ENCODE measurements around the gene TMEM269.

TMEM269 gene

DNA sequence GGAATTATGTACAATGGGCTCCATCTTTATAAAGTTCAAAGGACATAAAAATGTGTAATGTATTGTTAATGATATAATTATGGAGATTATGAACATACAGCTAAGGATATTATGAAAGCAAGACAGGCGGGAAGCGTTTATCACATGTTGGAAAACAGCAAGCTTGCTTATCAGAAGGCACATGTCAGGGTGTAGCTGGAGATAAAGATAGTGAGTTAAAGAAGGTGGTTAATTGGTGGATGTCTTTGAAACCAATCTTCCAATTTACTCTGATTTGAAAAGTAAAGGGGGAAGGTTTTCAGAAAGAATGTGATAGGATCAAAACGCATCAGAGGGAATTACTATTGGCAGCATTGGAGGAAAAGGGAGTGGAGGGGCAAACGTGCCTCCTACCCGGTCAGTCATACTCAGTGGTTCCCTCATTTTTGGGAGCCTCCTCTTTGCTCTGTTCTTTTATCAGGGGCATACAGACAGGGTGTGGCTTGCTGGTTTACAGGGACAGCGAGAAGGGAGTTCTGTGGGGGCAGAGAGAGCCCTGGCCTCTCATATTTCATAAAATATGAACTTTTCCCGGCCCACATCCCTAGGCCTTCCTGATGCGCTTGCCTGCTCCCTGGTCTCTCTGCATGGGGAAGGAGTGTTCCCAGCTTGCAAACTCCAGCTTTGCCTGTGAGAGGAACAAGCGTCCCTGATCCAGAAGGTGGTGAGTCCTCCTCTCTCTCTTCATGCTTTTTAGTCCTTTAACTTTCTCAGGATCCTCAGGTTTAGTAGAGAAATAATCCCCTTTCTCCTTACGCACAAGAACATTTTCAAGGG, 40.5 kb downstream of the TMEM269 start:
- no peak for DNase-seq

DNA sequence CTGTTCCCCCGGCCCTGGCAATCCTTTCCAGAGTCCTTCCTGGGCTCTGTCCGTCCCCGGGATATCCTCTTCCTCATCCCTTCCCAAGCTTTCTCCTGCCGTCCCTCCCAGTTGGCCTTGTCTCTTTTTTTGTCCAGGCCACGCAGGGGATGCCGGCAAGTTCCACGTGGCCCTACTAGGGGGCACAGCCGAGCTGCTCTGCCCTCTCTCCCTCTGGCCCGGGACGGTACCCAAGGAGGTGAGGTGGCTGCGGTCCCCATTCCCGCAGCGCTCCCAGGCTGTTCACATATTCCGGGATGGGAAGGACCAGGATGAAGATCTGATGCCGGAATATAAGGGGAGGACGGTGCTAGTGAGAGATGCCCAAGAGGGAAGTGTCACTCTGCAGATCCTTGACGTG, 45.8 kb downstream of the TMEM269 start:
- no peak for DNase-seq

DNA sequence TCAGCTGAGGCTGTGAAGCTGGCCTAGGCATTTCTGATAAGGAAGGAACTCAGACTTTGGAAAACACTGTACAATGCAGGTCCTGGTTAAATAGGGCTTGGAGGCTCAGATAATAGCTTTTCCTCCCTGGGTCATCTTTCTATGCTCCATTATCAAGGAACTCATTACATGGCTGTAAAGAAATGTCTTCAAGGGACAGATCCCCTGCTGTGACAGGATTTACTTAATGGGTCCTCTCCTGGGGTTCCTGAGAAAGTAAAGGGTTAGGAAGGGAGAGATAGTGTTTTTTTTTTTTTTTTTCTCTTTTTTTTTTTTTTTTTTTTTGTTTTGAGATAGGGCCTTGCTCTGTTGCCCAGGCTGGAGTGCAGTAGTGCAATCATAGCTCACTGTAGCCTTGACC, 46.5 kb downstream of the TMEM269 start:
- no peak for DNase-seq

DNA sequence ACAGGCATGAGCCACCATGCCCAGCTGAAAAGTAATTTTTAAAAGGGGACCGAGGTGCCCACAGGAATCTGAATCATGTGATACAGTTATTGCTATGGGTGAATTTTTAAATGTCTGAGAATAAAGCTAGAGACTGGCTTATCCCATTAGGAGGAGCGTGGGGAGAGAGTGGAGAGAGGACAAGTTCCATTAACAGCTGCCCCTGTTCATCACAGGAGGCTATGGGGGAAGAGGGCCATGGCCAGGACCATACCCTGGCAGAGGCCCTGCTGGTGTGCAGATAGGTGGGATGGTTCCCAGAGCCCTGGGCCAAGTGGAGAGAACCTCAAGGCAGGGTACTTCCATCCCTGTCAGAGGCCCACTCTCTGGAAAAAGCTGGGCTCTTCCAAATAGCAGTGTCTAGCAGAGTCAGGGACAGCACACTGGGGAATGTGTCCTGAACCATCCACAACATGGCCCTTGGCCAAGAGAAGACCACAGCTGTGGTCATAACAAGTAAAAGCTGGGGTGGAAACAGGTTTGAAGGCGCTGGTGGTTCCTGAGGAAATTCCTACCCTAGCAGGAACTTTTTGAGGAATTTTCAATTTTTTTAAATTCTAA, 48.0 kb downstream of the TMEM269 start:
- DNase-seq, result no peak

DNA sequence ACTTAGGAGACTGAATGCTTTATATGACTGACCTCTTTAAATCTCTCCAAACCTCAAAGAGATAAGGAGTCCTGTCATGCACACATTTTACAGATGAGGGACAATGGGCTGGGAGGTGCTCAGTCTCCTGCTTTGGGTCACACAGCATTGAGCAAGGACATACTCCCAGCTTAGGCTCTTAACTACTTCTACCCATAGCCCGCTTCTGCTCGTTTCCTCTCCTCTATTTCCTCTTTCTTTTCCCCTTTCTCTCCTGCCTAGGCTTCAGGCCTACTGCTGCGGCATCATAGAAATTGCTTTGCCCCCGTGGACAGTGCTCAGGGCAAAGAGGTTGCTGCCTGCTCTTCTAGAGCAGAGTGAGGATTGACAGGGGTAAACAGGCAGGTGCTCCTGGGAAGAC, 49.2 kb downstream of the TMEM269 start:
- DNase-seq, result no peak

DNA sequence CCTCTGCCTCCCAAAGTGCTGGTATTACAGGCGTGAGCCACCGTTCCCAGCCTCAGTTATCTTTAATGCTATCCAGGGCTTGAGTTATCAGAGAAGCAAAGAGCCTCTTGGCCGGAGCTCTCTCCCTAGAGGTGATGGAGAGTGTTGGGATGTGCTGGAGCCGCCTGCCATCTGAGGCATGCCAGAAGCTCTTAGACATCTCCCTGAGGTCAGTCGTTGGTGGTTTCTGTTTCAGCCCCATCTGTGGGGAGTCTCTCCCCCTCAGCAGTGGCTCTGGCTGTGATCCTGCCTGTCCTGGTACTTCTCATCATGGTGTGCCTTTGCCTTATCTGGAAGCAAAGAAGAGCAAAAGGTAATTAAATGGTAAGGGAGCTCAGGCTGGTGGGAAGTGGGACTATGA, 50.0 kb downstream of the TMEM269 start:
- no peak for DNase-seq

DNA sequence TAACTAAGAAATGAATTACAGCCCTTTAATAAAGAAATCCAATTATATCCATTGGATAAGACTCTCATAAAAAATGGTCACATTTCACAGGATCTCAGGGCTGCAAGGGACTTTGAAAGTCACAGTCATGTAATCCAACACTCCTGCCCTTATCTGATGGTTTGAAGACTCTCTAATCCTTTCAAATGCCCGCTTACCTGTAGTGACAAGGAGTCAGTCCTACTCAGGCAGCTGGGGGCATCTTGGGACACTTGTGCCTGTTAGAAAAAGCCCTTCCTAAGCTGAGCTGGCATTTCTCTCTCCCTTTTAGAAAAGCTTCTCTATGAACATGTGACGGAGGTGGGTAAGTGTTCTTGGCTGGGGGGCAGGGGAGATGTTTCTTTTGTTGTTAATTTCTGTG, 50.6 kb downstream of the TMEM269 start:
- DNase-seq, result no peak

DNA sequence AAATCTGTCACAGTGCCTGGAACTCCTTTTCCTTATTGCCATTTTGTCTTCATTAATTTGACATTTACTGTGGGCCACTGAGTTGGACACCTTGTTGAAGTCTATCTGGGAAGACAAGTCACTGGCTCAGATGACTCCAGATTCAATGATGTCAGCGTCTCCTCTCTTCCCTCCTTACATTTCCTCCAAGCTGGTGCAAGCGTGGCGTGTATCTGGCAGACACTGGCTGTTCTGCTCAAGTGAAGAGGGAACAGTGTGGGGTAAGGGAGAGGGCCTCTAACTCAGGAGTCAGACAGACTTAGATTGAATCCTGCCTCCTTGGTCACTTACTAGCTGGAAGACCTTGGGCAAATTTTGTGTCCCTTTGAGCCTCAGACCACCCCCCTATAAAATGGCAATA, 52.9 kb downstream of the TMEM269 start:
- peak; percentile 9 for DNase-seq

DNA sequence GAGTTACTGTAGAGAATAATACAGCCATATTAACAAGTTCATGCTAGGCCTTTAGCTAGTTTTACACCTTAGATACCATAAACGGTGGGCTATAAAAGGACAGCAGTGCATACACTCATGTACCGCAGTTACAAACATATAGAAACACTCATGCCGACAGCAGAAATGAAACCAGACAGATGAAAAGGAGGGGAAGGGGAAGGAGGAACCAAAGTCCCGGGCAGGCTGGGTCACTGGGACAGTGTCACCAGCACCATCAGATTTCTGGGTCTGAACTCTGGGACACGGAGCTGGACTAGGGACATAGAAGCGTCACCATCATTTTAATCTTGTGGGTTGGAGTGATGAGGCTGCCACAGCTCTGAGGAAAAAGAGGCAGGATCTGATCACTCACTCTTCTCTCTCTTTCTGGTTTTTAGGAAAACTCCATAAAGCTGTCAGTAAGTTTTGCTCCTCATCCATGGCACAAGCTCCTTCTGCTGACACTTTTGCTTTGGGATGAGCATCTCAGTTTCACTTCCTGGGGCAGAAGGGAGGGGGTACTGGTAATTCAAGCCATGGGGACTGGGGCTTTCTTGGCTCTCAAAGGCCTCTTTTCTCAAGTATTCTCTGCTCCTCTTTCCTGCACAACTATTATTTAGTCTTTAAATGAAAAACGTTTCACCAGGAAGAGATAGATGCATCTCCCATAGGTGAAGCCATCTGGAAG, 53.8 kb downstream of the TMEM269 start:
- DNase-seq, result peak; percentile 14

DNA sequence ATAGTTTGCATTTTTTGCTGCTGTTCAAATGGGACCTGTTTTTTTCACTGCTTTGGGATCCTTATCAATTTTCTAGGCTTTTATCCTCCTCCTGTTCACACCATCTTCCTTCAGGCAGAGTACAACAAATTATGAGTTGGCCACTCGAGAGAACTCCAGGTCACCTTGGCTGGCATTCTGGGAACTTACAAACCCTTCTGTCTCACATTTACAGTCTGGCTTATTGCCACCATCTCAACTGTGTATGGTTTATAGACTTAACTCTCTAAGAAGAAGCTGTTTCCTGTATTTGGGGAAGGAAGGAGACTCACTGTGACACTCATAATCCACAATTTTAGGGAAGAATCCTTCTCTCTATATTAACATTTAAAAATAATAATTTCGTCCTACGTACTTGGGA, 56.2 kb downstream of the TMEM269 start:
- no peak for DNase-seq

DNA sequence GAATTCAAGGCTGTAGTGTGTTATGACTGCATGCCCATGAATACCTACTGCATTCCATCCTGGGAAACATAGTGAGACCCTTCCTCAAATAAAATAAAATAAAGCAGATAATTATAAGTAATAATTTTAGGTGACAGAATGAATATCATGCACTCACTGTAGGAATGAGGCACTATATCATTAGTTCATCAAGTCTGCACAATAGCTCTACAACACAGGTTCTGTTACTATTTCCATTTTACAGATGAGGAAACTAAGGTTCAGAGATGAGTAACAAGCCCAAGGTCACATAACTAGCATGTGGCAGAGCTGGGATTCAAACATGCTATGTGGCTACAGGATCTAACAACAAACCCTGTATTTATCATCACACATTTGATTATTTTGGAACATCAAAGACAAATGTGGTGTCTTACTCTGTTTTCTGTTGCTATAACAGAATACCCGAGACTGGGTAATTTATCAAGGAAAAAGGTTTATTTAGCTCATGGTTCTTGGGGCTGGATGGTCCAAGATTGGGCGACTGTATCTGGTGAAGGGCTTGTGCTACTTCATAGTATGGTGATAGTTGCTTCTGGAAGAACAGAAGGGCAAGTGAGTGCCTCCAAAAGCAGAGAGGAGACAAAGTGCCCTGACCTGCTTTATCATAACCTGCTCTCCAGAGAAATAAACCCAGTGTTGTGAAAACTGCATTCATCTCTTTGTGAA, 56.8 kb downstream of the TMEM269 start:
- no peak for DNase-seq

DNA sequence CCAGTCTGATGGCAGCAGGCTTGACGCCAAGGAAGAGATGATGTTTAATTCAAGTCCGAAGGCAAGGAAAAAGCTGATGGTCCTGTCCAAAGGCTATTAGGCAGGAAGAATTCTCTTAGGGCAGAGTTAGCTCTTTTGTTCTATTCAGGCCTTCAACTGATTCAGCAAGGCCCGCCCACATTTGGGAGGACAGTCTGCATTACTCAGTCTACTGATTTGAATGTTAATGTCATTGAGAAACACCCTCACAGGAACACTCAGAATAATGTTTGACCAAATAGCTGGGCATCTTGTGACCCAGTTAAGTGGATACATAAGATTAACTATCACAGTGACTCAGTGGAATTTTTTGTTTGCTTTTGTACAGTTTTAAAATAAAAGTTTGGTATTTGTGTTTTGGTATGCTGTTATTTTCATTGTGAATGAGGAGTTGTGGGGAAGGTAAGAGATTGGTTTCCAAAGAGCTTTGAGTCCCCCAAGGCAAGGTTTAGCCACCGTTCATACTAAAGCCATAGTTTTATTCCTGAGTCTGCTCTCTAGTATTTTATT, 59.9 kb downstream of the TMEM269 start:
- no peak for DNase-seq

DNA sequence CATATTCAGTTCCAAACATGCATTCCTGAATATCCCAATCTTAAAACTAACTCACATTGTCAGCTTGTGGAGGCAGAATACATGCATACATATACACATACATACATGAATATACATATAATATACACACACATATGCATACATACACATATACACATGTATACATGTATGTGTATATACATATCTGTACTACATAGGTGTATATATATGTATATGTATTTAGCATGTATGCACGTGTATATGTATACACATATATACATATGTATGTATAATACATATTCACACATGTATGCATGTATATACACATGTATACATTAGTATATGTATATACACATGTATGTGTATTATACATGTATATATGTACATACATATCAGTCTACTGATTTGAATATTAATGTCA, 60.4 kb downstream of the TMEM269 start:
- no peak for DNase-seq

DNA sequence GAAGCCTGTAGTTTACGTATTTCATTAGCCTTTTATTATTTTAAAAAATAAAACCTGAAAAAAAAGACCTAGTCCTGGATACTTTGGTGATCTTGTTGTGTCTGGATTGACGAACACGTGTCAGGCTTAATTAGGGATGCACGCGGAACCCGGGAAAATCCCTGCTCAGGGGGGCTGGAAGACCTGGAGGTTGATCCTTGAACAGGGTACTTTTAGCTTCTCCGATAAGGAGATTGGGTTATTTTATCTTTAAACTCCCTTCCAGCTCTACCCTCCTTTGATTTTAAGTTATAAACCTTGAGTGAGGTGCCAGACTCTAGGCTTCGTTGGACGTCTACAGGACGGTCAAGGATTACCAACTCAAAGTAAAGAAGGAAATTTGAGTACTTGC, 61.1 kb downstream of the TMEM269 start:
- DNase-seq, result no peak

DNA sequence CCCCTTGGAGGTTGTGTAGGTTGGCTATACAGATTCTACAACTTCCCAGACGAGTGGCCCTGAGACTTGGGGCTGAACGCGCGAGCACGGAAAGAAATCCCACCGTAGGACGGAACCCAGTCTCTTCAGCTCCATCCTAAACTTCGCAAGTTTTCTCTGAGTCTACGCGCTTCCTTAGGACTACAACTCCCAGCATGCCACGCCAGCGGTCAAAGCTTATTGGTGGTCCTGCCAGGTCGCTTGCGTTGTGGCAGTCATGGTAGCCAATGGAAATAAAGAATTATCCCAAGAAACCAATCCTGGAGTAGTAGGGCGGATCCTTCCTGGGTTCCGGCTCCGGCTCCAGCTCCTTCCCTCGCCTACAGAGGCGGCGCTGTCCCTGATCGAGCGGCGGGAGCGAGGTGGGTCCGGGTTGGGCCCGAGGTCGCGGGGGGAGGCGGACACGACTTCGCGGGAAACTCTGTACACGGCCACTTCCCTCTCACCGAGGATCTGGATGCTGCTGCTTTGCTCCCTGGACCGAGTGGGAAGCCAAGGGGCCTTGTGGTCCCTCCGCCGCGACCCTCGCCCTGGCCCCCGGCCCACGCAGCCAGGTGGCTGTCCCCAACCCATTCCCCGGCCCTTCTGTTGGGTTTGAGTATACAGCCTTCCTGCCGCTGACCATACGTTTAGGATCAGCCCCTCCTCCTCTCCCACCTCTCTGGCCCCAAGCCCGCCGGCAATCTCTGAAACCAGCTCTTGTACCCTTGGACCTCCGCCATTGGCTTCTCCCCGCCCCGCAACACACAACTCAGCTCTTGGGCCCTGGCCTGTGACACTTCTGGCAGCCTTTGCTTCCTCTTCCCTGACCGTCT, 61.7 kb downstream of the TMEM269 start, which contains the start of gene ZNF691:
TSS of gene ZNF691 (plus strand) at position 357 of the 854 bp plus-strand sequence. CDS start 3,046 bp downstream, outside the sequence.
- peak; percentile 97 for DNase-seq

DNA sequence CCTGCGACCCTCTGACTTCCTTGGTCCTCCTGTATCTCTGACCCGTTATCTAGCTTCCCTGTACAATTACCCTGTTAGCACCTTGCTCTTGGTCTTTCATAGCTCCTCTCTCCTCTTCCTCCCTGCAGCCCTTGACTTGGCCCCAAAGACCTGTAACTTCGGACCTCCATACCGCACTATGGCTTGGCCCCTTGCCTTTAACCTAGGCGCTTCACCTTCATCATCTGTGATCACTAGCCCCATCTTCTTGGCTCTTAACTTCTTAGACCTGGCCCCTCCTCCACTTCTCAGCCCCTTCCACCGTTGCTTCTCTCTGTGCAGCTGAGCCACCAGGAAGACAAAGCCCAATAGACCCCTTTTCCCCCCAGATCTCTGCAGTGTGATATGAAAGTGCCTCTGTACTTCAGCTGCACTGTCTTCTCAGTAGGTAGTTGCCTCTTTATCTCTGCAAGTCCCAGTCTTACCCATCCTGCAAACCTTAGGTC, 62.4 kb downstream of the TMEM269 start:
- DNase-seq, result no peak

DNA sequence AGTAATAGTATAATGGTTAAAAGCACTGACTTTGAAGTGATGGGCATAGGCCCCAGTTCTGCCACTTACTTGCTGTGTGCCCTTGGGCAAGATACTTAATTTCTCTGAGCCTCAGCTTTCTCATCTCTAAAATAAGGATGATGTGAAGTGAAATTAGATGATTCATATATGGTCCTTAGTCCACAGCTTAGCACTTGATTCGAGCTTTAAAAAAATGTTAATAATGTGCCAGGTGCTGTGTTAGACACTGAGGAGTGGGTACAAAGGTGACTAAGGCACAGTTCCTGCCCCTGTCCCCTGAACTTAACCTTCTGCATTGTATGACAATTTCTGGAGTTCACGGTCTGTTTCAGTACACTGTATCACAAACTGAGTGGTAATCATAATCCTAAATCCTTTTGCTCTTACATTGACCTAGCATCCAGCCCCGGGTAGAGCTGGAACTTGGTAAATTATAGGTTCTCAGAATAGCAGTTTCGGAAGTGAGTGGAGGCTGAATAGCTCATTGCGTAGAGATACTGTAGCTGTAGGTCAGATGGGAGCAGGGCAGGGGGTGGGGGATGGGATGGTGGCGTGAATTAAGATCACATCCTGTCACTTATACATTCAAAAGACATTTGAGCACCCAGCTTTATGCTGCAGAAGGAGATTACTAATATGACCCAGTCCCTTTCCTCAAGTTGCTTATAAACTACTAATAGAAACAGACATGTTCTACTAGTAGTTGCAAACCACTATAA, 63.1 kb downstream of the TMEM269 start:
- DNase-seq, result no peak

DNA sequence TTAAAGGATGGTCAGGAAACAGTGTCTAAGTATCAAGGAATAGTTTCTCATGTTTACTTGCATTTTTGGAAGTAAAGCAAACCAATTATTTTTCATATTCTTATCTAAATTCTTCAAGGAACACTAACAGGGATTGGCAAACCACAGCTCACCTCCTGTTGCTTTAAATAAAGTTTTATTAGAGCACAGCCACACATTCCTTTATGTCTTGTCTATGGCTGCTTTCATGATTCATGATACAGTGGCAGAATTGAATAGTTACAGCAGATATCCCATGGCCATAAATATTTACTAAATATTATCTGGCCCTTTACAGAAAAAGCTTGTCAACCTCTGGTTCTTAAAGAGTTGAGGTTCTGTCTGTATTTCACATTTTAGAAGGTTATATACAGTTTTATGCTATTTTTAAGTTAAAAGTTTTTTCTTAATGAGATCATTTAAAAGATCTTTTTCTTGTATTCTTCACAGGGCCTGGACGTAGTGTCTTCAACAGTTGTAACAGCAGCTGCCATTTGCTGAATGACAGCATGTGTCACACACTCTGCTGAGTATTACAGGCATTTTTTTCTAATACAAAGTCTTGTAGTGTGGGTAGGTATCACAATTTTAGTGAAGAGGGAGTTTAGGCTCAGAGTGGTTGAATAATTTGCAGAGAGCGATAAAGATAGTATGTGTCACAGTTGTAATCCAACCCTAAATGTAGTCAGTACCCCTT, 64.2 kb downstream of the TMEM269 start:
- DNase-seq, result no peak

DNA sequence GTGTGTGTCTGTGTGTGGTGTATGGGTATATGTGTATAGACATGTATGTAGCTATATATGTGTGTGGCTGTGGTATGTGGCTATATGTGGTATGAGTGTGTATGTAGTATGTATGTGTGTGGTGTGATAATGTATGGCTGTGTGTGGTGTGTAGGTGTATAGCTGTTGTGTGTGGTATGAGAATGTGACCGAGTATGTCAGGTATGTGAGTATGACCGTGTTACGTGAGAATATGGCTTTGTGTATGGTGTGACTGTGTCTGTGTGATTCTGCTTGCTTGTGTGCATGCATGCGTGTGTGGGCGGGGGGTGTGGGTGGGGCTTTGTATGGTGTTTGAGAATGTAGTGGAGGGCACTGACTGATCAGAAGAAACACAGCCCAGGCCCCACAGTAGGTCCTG, 65.2 kb downstream of the TMEM269 start:
- no peak for DNase-seq
